Smooth muscle cell (in vitro differentiated cells): ENCODE measurements around the gene RNF2. TPM values are rescaled to one million over a fixed set of nuclear protein-coding genes. Genes with fewer than 3 reads are reported as not detected.

Experiments
- DNase-seq: peaks from one replicate; lab custom pipeline; 2025; ENCODE audit not compliant: unreplicated experiment; lab: John Stamatoyannopoulos, UW
- H2AFZ ChIP-seq: fragments of 200-600 bp; sonication (generic); 2 replicates; pipeline ENCODE4 v1.6.0; 2016; ENCODE audit warnings: antibody characterized with exemption, low read depth, mild to moderate bottlenecking
- H3F3A ChIP-seq: fragments of 200-600 bp; sonication (generic); 2 replicates; pipeline ENCODE4 v1.6.0; 2017; ENCODE audit warnings: antibody characterized with exemption, low read depth
- H3K27ac ChIP-seq: fragments of 200-600 bp; sonication (generic); 2 replicates; pipeline ENCODE4 v1.5.1; 2016; ENCODE audit warnings: low read depth, mild to moderate bottlenecking
- H3K27me3 ChIP-seq: fragments of 200-600 bp; sonication (generic); 2 replicates; pipeline ENCODE4 v1.6.1; 2016; ENCODE audit warnings: low read depth, mild to moderate bottlenecking
- H3K36me3 ChIP-seq: fragments of 200-600 bp; sonication (generic); 2 replicates; pipeline ENCODE4 v1.5.1; 2016; ENCODE audit warnings: low read depth
- H3K4me1 ChIP-seq: fragments of 200-600 bp; sonication (generic); 2 replicates; pipeline ENCODE4 v1.5.1; 2016; ENCODE audit warnings: low read depth
- H3K4me2 ChIP-seq: fragments of 200-600 bp; sonication (generic); 2 replicates; pipeline ENCODE4 v1.6.0; 2016; ENCODE audit warnings: mild to moderate bottlenecking
- H3K4me3 ChIP-seq: fragments of 200-600 bp; sonication (generic); 2 replicates; pipeline ENCODE4 v1.5.1; 2016; ENCODE audit warnings: mild to moderate bottlenecking
- H3K79me2 ChIP-seq: fragments of 200-600 bp; sonication (generic); 2 replicates; pipeline ENCODE4 v1.6.0; 2016; ENCODE audit warnings: low read depth, mild to moderate bottlenecking
- H3K9ac ChIP-seq: fragments of 200-600 bp; sonication (generic); 2 replicates; pipeline ENCODE4 v1.6.0; 2016; ENCODE audit warnings: low read depth
- H3K9me3 ChIP-seq: fragments of 200-600 bp; sonication (generic); replicated peaks from 2 replicates; pipeline ENCODE4 v1.5.1; 2016; ENCODE audit warnings: low read depth
- H4K20me1 ChIP-seq: fragments of 200-600 bp; sonication (generic); 2 replicates; pipeline ENCODE4 v1.6.0; 2016; ENCODE audit warnings: low read depth
- WGBS: methylation state at CpG from one replicate; pipeline ENCODE4 v1.1.7; 2016; ENCODE audit warnings: low lambda C conversion rate; 5-methylcytosine and 5-hydroxymethylcytosine counted together
- polyA plus RNA-seq: library from polyadenylated mRNA; unstranded; fragments of >200 nt; fragmentation: Nextera tagmentation; extraction: Ambion mirVana; gene quantifications from 2 replicates; pipeline ENCODE4 v1.2.1, GENCODE V29; 2016
- small RNA-seq: library from RNA; depleted of rRNA; stranded (forward); fragments of <200 nt; gene quantifications from one replicate; pipeline ENCODE3, GENCODE V24; 2014
- total RNA-seq: library from RNA; depleted of rRNA; stranded (reverse); fragments of >200 nt; gene quantifications from 2 replicates; pipeline ENCODE4 v1.2.3, GENCODE V29; 2014
- TF ChIP-seq, protein P1 (sequence below): fragments of 200-600 bp; sonication (generic); IDR thresholded peaks from 2 replicates; pipeline ENCODE4 v1.5.1; 2017; ENCODE audit warnings: borderline replicate concordance, mild to moderate bottlenecking, antibody characterized with exemption; ENCODE audit not compliant: insufficient read depth, poor library complexity, severe bottlenecking

Gene RNF2
- total and polyA plus RNA-seq, 2 experiments from 2014 or later, result 34.6 to 41.2 TPM

DNA sequence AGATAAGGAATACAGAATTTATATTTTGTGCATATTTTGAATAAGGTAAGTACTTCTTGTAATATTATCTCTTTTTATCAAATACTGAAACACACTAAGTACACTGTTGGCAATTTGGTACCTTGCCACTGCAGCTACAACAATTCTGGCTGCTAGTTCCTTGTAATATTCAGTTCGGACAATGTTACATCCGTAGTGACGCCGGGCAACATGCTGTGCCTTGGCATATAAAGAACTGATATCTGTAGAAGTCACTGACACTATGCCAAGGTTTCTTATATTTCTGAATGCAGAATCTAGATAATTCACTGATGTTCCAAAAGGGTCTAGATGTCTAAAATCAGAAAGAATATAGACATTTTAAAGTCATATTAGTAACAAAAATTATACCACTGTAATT lies 93.9 kb downstream of the RNF2 start:
- WGBS, result 95% methylated on average over 4 of the region's 4 CpGs
- DNase-seq, result no peak
- Histone ChIP-seq H3K4me2 (no peak overlapping the region), H2AFZ (no peak overlapping the region), H3K27ac (no peak overlapping the region), H4K20me1 (no peaks in the 10 kb centered on the region), H3K9me3 (no peaks in the 10 kb centered on the region), H3K27me3 (no peaks in the 10 kb centered on the region), H3K4me1 (no peaks in the 10 kb centered on the region), H3K79me2 (no peaks in the 10 kb centered on the region), H3K36me3 (peaks cover 9% of the 10 kb centered on the region), H3K4me3 (no peak overlapping the region), H3K9ac (no peak overlapping the region), H3F3A (no peaks in the 10 kb centered on the region)
- TF ChIP-seq, protein P1, sequence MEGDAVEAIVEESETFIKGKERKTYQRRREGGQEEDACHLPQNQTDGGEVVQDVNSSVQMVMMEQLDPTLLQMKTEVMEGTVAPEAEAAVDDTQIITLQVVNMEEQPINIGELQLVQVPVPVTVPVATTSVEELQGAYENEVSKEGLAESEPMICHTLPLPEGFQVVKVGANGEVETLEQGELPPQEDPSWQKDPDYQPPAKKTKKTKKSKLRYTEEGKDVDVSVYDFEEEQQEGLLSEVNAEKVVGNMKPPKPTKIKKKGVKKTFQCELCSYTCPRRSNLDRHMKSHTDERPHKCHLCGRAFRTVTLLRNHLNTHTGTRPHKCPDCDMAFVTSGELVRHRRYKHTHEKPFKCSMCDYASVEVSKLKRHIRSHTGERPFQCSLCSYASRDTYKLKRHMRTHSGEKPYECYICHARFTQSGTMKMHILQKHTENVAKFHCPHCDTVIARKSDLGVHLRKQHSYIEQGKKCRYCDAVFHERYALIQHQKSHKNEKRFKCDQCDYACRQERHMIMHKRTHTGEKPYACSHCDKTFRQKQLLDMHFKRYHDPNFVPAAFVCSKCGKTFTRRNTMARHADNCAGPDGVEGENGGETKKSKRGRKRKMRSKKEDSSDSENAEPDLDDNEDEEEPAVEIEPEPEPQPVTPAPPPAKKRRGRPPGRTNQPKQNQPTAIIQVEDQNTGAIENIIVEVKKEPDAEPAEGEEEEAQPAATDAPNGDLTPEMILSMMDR, result no peak

GRCh38 chr1:185144233-185144632 lies 98.9 kb downstream of the RNF2 start:
- TF ChIP-seq, protein P1, result no peak
- Histone ChIP-seq H3K9ac (no peak overlapping the region), H3K4me1 (no peaks in the 10 kb centered on the region), H3K79me2 (no peaks in the 10 kb centered on the region), H3K36me3 (peaks cover 18% of the 10 kb centered on the region), H3F3A (no peaks in the 10 kb centered on the region), H4K20me1 (no peaks in the 10 kb centered on the region), H3K4me3 (no peak overlapping the region), H3K27ac (no peak overlapping the region), H3K4me2 (no peak overlapping the region), H3K9me3 (no peaks in the 10 kb centered on the region), H2AFZ (no peak overlapping the region), H3K27me3 (no peaks in the 10 kb centered on the region)
- DNase-seq, result no peak

- H3K27ac ChIP-seq, result no peak overlapping the region
These were observed 105.9 kb downstream of the RNF2 start for GRCh38 chr1:185151215-185151614.

More at GRCh38 chr1:185151215-185151614, 105.9 kb downstream of the RNF2 start:
- DNase-seq, result no peak
- no peak overlapping the region for H2AFZ ChIP-seq
- H3K27me3 ChIP-seq, result no peaks in the 10 kb centered on the region
- no peaks in the 10 kb centered on the region for H3K9me3 ChIP-seq
- H3F3A ChIP-seq, result no peaks in the 10 kb centered on the region
- no peak overlapping the region for H3K9ac ChIP-seq
- H4K20me1 ChIP-seq, result peaks cover 3% of the 10 kb centered on the region
- 96% methylated on average over 5 of the region's 5 CpGs for WGBS
- H3K79me2 ChIP-seq, result peaks cover 27% of the 10 kb centered on the region
- H3K4me2 ChIP-seq, result no peak overlapping the region
- H3K36me3 ChIP-seq, result no peaks in the 10 kb centered on the region
- TF ChIP-seq, protein P1, result no peak
- no peak overlapping the region for H3K4me3 ChIP-seq
- peaks cover 13% of the 10 kb centered on the region for H3K4me1 ChIP-seq

Small RNAs within 50 kb of the gene (small RNA-seq; reads per million reads assigned to genes)
- not detected for gene RNA5SP72

Other genes with a start within 250 kb of the RNF2 start
- gene NIBAN1, start 71.0 kb upstream of the RNF2 start, total RNA-seq, result 10.7 and 14.0 TPM in 2 replicates
- 7.3 and 8.5 TPM in 2 replicates for gene NIBAN1, start 71.0 kb upstream of the RNF2 start, polyA plus RNA-seq
- gene TRMT1L, start 111.4 kb downstream of the RNF2 start, total RNA-seq, result 33.4 and 40.1 TPM in 2 replicates
- gene TRMT1L, start 111.4 kb downstream of the RNF2 start, polyA plus RNA-seq, result 17.2 and 18.3 TPM in 2 replicates
- 11.2 and 16.2 TPM in 2 replicates for gene SWT1, start 111.6 kb downstream of the RNF2 start, total RNA-seq
- gene SWT1, start 111.6 kb downstream of the RNF2 start, polyA plus RNA-seq, result 1.7 and 2.4 TPM in 2 replicates